Fibroblast of the conjunctiva (primary cell): ENCODE measurements around the gene PDE4D.
A peak's percentile ranks its signal among the peaks of the same experiment; 100 is the strongest.
"Not testable (repeated sequence)": the region's sequence is repeated elsewhere in the genome, so short reads cannot be mapped to it uniquely, and the experiment has no call there.

Source experiments
- DNase-seq: peaks from one replicate; pipeline ENCODE4 v3.0.0-alpha.2; 2010; ENCODE audit warnings: low read depth

The PDE4D gene

DNA sequence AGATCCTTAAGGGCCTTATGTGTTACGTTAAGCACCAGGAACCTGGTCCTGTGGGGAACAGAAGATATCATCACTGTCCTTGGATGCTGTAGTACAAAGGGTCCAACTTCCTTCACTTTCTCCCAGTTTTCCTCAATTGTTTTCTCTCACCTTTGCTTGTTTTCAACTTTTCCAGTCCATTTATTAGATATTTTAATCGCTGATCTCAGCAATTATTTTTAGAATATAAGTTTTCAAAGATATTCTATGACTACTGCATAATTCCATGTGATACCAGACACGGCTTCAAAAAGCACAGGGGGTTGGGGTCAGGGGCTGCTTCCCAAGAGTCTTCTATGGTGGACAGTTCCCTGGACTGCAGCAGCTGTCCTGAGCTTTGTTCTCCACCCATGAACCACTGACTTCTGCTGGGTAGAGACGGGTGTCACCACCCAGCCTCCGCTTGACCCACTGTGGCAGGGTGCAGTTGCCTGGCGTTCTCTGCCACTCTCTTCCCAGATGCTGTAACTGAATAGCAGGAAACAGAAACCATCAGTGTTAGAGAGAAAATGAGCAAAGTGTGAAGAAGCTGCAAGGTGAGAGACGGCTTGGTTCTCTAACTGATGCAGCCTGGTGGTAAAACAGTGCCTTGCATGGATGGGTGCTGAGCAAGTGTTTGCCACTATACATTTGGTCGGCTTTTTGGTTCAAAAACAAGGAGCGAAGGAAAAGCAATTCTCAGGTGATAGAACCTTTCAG is 927.7 kb downstream of the PDE4D start:
- DNase-seq = no peak

DNA sequence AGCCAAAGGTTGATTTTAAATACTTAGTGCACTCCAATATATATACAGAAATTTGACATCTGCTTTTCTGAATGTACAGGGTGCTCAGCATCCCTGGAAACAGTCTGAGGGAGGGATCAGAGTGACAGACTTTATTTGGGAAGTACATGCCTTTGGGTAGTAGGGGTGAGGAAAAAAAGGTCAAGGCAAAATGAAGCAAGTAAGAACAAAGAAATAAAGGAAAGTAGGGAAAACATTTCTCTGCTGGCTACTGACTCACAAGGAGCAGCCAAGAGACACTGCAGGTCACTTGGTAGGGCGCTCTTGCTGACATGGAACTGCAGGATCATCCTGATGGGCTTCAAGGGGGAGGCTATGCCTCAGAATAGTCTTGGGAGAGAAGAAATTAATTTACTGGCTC is 929.7 kb downstream of the PDE4D start:
- DNase-seq = no peak

DNA sequence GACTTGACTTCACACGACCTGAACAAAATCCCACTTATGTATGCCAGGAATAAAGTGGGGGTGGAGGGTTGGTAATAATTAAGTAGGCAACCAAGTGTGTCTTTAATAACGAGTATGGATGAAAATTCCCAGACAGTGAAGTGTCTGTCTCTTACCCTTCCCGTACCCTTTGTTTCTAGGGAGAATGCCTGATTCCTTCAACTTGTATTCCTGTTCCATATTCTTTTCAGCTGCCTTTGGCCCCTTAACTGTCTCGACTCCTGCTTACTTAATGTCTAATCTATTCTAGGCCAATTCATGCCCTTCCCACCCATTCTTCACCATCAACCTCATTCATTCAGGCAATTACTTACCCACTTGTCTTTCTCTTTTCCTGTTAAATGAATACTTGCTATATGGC is 930.2 kb downstream of the PDE4D start:
- no peak for DNase-seq

DNA sequence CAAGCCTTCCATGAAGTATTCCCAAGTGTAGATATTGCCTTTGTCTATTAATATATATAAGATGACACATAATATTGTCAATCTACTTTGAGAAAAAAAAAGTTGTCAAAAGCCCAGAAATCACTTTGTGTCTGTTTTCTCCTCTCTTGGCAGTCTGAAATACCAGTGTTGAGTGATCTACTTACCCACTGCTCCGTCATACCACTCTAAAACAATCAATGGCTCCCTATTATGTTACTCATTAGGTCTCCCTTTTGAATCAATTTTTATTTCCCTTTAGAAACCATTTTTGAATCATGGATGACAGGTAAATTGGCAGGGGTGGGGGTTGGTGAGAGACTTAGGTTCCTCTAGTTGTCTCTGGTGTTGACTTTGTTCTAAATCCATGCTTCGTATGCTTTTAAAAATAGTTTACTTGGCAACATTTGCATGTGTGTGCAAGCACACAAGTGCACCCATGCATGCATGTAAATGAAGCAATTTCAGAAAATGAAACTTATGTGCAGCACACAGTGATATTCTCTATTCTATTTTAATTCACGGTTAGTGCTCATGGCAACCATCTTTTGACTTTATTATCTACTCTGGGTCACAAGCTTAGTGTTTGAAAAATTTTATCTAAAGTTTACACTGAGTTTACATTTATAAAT is 931.8 kb downstream of the PDE4D start:
- no peak for DNase-seq

DNA sequence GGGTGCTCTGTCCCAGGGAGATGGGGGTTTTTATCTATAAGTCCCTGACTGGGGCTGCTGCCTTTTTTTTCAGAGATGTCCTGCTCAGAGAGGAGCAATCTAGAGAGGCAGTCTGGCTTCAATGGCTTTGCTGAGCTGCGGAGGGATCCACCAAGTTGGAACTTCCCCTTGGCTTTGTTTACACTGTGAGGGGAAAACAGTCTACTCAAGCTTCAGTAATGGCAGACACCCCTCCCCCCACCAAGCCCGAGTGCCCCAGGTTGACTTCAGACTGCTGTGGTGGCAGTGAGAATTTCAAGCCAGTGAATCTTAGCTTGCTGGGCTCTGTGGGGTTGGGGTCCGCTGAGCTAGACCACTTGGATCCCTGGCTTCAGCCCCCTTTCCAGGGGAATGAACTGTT is 934.8 kb downstream of the PDE4D start:
- no peak for DNase-seq

DNA sequence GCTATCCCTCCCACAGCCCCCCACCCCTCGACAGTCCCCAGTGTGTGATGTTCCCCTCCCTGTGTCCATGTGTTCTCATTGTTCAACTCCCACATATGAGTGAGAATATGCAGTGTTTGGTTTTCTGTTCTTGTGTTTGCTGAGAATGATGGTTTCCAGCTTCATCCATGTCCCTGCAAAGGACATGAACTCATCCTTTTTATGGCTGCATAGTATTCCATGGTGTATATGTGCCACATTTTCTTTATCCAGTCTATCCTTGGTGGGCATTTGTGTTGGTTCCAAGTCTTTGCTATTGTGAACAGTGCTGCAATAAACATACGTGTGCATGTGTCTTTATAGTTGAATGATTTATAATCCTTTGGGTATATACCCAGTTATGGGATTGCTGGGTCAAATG is 940.3 kb downstream of the PDE4D start:
- not testable (repeated sequence) for DNase-seq

DNA sequence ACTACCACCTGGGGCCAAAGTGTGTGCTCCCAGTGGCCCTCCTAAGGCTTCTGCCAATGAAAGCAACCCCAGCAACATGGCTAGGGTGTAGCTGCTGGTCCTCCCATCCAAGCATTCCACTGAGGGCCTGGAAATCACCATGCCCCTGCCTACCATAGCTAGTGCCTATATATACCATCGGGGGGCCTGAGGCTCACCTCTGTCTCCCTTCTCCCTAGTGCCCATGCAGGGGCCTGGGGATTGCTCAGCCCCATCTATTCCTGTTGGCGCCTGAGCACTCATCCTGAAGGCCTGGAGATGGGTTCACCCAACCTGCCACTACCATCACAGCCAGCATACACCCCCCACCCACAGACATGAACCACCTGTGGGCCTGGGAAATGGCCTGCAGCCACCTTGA is 943.3 kb downstream of the PDE4D start:
- DNase-seq = no peak

DNA sequence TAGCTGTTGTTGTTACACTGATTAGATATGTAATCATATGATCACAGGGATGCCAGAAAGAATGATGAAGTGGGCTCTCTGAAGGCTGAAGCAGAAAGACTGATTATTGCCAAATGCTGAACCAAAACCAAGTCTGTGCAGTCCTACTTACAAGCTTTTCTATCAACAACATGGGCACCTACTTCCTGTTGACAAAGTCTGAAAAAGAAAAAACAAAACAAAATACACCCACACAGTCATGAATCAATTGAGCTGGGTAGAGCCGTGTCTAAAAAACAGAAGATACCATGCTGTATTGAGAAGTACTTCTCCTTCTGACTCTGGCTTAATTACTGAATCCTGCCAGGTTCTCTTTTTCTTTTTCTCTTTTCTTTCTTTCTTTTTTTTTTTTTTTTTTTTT is 947.3 kb downstream of the PDE4D start:
- no peak for DNase-seq

DNA sequence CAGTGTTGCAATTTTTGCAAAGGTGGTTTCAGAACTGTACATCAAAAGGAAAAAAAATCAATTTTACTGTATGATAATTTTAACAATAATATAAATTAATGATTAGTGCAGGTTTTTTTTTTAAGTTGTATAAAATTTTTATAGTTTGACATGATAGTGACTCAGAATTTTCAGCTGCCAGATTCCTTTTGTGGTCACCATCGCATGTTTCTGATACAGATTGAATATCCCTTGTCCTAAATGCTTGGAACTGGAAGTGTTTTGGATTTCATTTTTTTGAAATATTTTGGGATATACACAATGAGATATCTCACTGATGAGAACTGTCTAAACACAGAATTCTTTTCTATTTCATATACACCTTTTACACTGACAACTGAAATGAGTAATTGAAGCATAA is 949.3 kb downstream of the PDE4D start:
- no peak for DNase-seq

DNA sequence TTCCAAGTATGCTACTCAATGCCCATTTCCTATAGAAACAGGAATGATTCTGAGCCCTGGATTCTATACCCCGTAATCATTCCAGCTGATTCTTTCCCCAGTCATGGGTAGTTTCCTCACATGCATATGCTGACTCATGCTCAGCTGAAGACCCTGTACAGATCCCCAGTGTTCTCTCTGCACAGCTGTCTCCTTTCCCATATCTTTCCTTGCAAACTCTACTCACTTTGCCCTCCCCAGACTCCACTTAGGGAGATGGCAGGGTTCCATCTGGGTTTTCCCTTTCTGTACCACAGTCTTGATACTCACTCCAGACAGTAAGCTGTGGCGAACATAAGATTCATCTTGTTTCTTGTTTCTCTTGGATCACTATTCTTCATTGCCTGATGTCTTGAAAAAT is 953.1 kb downstream of the PDE4D start:
- peak; percentile 4 for DNase-seq

DNA sequence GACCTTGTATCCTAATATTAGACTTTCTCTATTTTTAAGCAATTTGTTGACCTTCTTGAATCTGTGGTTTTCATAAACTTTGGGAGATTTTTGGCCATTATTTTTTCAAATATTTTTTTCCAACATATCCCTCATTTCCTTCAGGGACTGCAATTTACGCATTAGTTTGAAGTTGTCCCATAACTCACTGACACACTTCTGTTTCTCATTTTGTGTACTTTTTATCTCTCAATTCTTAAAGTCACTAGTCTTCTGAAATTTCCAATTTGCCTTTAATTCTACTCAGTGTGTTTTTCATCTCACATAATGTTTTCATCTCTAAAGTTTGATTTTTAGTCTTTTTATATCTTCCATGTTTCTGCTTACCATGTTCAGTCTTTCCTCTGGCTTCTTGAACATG is 953.9 kb downstream of the PDE4D start:
- no peak for DNase-seq

DNA sequence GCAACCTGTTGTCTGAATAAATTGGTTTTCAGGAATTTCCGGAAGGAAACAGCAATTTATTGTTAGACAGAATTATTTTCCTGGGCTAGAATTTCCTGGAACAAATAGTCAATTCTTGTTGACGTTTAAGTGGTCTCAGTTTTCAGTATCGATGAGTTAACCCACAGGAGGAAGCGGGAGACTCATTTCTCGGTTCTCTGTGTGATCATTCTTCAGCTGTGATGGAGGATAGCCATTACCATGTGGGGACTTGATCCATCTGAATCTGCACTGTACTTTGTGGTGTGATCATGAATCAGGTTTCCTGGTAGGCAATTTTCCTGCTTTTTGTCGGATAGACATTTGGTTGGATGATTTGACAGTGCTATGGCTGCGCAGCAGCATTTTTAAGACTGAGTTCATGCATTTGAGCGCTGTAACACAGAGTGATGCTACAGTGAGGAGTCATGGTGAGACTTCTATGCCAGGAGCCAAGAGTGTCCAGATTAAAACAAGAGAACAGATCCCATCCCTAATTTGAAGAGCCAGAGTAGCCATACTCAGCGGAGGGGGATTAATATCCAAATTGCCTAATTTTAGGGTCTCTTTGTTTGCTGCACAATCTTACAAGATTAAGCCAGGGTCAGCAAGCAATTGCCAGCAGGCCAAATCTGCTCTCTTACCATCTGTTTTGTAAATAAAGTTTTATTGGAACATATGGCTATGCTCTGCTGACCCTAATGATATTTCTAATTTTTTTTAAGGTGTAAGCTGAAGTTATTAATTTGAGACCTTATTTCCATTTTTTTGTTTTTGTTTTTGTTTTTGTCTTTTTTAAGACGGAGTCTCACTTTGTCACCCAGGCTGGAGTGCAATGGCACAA is 954.7 kb downstream of the PDE4D start:
- DNase-seq = no peak

DNA sequence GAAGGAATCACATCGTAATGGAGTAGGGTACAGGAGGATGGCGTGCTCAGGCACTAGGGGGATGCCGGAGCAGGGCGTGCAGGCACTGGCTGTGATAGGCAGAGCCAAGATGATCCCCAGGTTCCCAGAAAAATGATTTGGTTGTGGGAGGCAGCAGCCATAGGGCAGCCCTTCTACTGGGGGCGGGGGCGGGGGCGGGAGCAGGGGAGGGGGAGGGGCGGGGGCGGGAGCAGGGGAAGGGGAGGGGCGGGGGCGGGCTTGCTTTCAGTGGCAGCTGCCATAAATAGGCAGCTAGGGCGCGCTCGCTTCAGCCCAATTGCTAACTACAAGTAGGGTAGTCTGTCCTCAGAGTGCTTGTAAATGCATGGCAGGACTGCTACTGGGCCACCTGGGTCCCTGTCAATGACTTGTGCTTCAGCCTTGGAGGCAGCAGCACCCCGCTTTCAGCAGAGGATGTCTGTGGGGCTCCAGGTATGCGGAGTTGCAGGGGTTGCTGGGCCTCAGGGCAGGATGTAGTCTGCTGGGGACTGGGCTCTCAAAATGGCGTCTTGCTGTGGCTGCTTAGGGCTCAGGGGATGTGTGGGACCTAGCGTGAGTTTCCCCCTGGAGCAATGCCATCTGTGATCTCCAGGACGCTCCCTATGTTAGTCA is 956.4 kb downstream of the PDE4D start:
- DNase-seq = no peak

DNA sequence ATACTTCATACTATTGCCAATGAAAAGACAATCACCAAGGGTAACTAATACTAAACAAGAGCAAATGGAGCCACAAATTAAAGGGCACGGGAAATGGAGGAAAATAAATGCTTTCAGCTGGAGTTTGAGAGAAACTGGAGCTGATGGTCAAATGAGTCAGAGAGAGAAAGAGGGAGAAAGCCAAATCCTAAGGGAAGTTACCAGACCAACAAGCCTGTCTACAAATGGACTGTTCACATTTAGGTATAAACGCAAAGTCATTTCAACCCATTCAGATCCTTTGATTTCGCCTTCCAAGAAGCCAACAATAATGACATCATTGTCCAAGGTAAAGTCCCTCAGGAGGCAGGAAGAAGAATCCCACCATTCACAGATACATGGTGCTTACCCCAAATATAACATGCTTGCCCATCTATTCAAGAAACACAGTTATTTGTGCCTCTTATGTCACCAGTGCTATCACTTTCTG is 958.9 kb downstream of the PDE4D start:
- DNase-seq = no peak

DNA sequence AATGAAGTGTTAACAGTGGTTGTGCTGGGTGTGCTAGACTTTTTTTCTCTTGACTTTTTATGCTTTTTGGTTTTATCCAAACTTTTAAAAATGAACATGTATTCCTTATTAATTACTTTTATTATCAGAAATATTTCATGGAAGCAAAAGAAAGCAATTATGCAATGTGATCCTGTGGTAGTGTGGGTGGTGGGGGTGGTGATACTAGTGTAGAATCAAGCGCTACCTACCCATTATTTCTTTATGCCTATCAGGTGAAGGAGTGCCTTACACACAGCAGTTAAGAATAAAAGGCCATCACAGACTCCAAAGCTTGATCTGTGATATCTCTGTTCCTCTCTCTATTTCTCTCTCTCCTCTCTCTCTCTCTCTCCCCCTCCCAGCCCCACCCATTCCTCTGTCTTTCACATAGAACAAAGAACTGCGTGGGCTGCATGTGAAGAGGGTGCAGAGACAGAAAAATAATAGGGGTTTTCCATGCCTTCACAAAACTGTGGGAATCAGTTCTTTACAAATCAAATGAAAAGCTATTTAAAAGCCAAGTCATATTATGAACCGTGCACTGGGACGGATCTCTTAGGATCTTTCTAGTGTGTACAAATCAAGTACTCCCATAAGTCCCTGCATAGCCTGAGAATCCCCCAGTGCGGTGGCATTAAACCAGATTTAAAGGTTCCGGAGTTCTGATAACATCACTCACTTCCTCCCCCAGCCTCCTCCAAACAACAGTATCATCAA is 959.5 kb downstream of the PDE4D start:
- DNase-seq = no peak

DNA sequence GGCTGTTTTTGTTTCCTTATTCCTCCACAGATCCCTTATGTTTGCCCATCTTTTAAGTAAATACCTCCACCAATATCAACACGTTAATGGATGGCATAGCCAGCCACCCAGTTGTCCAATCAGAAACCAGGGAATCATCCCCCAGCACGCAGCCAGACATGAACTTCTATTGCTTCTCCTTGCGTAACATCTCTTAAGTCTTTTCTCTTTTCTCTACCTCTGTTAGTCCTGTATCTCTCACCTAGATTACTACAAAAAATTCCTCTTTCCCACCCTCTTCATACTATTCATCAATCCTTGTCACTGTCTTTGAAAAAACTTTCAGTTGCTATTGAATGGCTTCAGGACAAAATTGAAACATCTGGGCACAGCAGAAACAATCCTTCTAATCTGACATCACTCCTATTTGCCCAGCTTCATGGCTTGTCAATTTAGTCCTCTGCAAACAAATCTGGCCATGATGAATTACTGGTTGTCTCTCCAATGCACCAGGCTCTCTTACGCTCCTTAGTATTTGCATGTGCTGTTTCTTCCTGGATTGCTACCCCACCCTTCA is 961.4 kb downstream of the PDE4D start:
- no peak for DNase-seq

DNA sequence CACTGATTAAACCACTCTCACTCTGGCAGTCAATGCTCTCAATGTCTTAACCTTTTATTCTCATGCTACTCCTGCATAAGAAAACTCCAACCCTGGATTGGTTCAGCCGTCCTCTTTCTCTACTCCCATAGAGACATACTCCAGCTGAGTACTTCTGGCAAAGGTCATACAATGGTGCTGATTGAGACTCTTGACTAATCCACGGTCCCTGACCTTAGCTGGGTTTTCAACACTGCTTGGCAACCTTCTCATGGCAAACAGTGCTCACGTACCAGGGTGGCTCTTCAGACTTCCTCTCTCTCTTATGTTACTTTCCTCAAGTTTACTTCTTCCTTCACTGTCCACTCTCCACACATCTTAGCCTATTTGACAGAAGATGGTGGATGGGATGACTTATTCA is 963.0 kb downstream of the PDE4D start:
- no peak for DNase-seq

DNA sequence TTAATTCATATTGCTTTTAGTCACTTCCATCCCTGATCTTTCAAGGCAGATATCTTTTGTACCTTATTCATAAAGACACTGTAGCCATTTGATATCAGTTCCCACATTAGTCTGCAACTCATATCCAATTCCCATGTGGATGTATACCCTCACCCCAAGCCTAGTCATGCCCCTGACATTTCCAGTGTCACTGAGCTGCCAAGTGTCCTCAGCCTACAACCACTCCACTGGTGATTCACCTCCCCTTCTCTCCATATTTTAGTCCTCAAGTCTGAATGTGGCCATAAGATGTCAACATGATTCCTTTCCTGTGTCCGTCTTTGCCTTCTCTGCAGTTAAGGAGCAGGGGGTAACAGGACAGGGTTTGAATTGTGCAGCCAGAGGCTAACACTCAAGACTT is 963.8 kb downstream of the PDE4D start:
- no peak for DNase-seq

DNA sequence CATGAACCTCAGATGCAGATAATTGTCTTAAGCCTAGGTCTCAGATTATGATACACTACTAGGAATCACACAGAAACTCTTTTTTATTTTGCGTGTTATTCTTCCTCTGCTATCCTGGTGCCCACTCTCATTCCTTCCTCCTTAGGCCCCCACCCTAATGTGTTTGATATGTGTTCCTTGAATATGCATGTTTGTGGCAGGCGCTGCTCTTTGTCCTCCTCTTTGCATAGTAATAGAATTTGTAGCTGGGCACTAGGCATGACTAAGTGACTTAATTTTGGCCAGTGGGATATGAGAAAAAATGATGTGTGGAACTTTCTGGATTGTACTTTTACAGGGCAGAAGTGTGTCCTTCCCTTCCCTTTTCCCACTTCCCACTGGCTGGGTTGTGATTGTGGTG is 965.6 kb downstream of the PDE4D start:
- no peak for DNase-seq

DNA sequence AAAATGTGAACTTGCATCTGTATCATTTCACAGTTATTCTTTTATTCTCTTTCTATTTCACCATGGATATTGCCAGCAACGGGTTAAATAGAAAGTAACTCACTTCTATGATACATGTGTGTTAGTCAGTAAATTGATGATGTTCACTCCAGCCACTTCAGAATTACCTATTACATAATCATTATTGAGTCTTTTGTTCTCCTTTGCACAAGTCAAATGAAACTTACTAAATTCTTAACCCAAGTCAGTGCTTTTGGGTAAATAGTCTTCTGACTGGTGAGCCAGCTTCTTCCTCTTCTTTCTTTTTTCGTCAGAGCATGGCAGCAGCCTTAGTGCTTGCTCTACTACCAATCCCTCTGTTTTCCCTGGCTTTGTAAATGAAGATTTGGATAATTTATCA is 966.3 kb downstream of the PDE4D start:
- no peak for DNase-seq

DNA sequence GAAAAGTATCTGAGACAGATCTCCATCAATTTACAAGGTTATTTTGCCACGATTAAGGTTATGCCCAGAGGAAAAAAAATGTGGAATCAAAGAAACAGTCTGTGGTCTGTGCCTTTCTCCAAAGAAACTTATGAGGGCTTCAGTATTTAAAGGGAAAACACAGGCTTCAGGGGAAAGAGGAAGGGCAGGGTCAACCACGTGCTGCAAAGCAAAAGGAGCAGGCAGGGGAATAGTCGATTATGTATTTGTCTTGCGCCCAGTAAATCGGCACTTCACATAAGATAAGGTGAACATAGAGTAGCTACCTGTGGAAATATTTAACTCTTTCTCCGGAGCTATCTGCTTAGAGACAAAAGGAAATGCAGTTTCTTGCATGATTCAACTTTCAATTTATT is 967.0 kb downstream of the PDE4D start:
- no peak for DNase-seq
